ENCODE data around the gene TYW1. TPM values are rescaled to one million over a fixed set of nuclear protein-coding genes. Genes with fewer than 3 reads are reported as not detected.
"Not testable (repeated sequence)": the region's sequence is repeated elsewhere in the genome, so short reads cannot be mapped to it uniquely, and the experiment has no call there.

The TYW1 gene, protein sequence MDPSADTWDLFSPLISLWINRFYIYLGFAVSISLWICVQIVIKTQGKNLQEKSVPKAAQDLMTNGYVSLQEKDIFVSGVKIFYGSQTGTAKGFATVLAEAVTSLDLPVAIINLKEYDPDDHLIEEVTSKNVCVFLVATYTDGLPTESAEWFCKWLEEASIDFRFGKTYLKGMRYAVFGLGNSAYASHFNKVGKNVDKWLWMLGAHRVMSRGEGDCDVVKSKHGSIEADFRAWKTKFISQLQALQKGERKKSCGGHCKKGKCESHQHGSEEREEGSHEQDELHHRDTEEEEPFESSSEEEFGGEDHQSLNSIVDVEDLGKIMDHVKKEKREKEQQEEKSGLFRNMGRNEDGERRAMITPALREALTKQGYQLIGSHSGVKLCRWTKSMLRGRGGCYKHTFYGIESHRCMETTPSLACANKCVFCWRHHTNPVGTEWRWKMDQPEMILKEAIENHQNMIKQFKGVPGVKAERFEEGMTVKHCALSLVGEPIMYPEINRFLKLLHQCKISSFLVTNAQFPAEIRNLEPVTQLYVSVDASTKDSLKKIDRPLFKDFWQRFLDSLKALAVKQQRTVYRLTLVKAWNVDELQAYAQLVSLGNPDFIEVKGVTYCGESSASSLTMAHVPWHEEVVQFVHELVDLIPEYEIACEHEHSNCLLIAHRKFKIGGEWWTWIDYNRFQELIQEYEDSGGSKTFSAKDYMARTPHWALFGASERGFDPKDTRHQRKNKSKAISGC
- polyA plus RNA-seq (2013): 12.5 and 12.6 TPM in 2 replicates

DNA sequence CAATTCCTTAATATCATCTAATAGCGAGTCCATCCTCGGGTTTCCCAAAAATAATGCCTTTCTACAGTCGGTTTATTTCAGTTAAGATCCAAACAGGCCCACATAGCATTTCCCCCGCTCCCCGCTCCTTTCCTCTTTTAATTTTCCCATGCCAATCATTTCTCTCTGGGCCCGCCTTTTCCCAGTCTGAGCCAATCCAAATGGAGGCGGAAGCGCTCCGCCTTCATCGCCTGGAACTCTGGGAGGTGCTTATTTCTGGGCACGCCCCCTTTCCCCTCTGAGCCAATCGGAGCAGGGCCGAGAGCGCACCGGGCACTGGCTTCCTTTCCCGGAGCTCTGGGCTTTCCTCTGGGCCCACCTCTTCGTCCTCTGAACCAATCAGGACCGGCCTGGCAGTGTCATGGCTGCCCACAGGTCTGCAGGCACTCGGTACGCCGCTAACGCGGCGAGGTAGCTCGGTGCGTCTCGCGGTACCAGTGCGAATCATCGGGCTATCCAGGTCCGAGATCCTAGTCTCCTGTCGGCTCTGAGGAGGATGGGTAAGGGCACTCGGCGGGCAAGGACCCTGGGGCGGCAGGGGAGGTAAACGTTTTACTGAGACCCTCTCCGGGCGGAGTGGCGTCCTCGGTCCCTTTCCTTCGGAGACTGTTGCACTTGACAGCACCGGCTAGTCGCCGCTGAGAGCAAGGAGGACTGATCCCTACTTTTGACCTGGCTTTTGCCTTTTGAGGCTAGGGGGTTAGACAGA, at the start of gene TYW1:
TYW1 (plus strand) TSS at position 390 of the 748 bp plus-strand sequence; CDS start at position 536, 146 bp downstream.
- H2BK5ac ChIP-seq (ENCODE audit: low read depth, low read length, poor library complexity); H3K27me3 ChIP-seq (ENCODE audit: insufficient read depth, low read length); H2BK12ac ChIP-seq (ENCODE audit: low read length); H3K4me1 ChIP-seq (ENCODE audit: control insufficient read depth in 1 of 2, insufficient read depth in 2 of 2, low read length in 2 of 2); H3K79me2 ChIP-seq (ENCODE audit: control insufficient read depth, insufficient read depth, low read length, poor library complexity); H2AK5ac ChIP-seq (ENCODE audit: low read length); H3K23ac ChIP-seq (ENCODE audit: low read length); H4K91ac ChIP-seq (ENCODE audit: low read depth, low read length); H3K79me1 ChIP-seq (ENCODE audit: low read length); H3K9me3 ChIP-seq (ENCODE audit: insufficient read depth, low read depth, low read length); H2BK120ac ChIP-seq (ENCODE audit: insufficient read depth, low read length, poor library complexity); H3K4ac ChIP-seq (ENCODE audit: low read depth, low read length): not testable (repeated sequence)
- no CpG with 5 or more reads among the region's 44 CpGs for WGBS (ENCODE audit: extremely low coverage, insufficient coverage, insufficient read length)
- Histone ChIP-seq H3K18ac (ENCODE audit: low read length) (peak within 1 kb of the TSS; percentile 1), H3K27ac (ENCODE audit: low read depth, low read length) (peak within 1 kb of the TSS; percentile 65), H3K9ac (ENCODE audit: low read length) (peak within 1 kb of the TSS; percentile 91), H3K36me3 (ENCODE audit: control insufficient read depth in 1 of 2, insufficient read depth in 2 of 2, low read length in 2 of 2) (peaks cover 11 to 13% of the 10 kb centered on the region in 2 experiments), H4K12ac (ENCODE audit: low read depth, low read length) (peak within 1 kb of the TSS; percentile 12), H4K8ac (ENCODE audit: low read depth, low read length) (peak within 1 kb of the TSS; percentile 41), H3K14ac (ENCODE audit: low read length) (peak within 1 kb of the TSS; percentile 1), H2AFZ (ENCODE audit: insufficient read depth, low read length, poor library complexity) (peak within 1 kb of the TSS; percentile 53), H3K4me3 (ENCODE audit: low read depth, low read length) (peak within 1 kb of the TSS; percentile 82), H3K4me2 (ENCODE audit: low read length) (peak within 1 kb of the TSS; percentile 89)
- DNase-seq: peak; percentile 99

DNA sequence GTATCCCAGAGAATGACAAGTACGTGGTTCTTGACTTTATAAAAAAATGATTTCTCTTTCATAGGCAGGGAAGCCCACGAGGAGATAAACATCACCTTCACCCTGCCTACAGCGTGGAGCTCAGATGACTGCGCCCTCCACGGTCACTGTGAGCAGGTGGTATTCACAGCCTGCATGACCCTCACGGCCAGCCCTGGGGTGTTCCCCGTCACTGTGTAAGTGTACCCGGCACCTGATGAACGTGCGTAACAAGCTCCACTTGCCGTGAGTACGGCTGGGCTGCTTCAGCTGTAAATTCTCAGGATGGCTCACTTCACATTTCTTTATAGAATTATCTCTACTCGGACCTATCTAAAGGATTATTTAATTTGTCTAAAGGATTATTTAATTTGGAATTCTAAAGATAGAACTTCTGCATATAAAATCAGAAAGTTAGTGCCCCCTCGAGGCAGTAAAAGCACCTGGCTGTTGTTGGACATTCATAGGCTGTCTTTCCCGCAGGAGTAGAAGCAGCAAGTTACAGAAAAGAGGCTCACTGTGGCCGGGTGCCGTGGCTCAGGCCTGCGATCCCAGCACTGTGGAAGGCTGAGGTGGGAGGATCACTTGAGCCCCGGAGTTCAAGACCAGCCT, 48.0 kb upstream of the TYW1 start:
- DNase-seq: no peak
- no CpG with 5 or more reads among the region's 19 CpGs for WGBS (ENCODE audit: extremely low coverage, insufficient coverage, insufficient read length)
- no peaks in the 10 kb centered on the region for H3K9me3 ChIP-seq (ENCODE audit: insufficient read depth, low read depth, low read length)
- no peak overlapping the region for H3K14ac ChIP-seq (ENCODE audit: low read length)
- H2AK5ac ChIP-seq (ENCODE audit: low read length): no peak overlapping the region
- H3K27me3 ChIP-seq (ENCODE audit: insufficient read depth, low read length): no peaks in the 10 kb centered on the region
- peaks cover 48% of the 10 kb centered on the region in 2 experiments for H3K36me3 ChIP-seq (ENCODE audit: control insufficient read depth in 1 of 2, insufficient read depth in 2 of 2, low read length in 2 of 2)
- no peak overlapping the region for H3K23ac ChIP-seq (ENCODE audit: low read length)
- peaks cover 7% of the 10 kb centered on the region for H3K79me1 ChIP-seq (ENCODE audit: low read length)
- H3K18ac ChIP-seq (ENCODE audit: low read length): no peak overlapping the region
- H2BK12ac ChIP-seq (ENCODE audit: low read length): no peak overlapping the region
- no peak overlapping the region for H3K27ac ChIP-seq (ENCODE audit: low read depth, low read length)
- H2BK120ac ChIP-seq (ENCODE audit: insufficient read depth, low read length, poor library complexity): no peak overlapping the region
- H2BK5ac ChIP-seq (ENCODE audit: low read depth, low read length, poor library complexity): no peak overlapping the region
- H3K9ac ChIP-seq (ENCODE audit: low read length): no peak overlapping the region
- H3K4me2 ChIP-seq (ENCODE audit: low read length): no peak overlapping the region
- no peaks in the 10 kb centered on the region for H3K79me2 ChIP-seq (ENCODE audit: control insufficient read depth, insufficient read depth, low read length, poor library complexity)
- H3K4me1 ChIP-seq (ENCODE audit: control insufficient read depth in 1 of 2, insufficient read depth in 2 of 2, low read length in 2 of 2): peaks cover 9 to 10% of the 10 kb centered on the region in 2 experiments
- H4K8ac ChIP-seq (ENCODE audit: low read depth, low read length): no peak overlapping the region
- H4K12ac ChIP-seq (ENCODE audit: low read depth, low read length): no peak overlapping the region
- H3K4me3 ChIP-seq (ENCODE audit: low read depth, low read length): no peak overlapping the region
- H3K4ac ChIP-seq (ENCODE audit: low read depth, low read length): no peak overlapping the region
- no peak overlapping the region for H4K91ac ChIP-seq (ENCODE audit: low read depth, low read length)
- no peak overlapping the region for H2AFZ ChIP-seq (ENCODE audit: insufficient read depth, low read length, poor library complexity)

DNA sequence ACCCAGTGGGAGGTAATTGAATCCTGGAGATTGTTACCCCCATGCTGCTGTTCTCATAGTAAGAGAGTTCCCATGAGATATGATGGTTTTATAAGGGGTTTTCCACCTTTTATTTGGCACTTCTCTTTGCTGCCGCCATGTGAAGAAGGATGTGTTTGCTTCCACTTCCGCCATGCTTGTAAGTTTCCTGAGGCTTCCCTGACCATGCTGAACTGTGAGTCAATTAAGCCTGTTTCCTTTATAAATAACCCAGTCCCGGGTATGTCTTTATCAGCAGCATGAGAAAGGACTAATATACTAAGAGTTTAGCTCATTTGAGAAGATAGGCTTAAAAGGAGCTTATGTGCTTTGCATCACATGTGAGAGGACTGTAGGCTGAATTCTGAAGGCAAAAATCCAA, 46.3 kb upstream of the TYW1 start:
- Histone ChIP-seq H3K4ac (ENCODE audit: low read depth, low read length) (no peak overlapping the region), H2AK5ac (ENCODE audit: low read length) (no peak overlapping the region), H3K4me1 (ENCODE audit: control insufficient read depth in 1 of 2, insufficient read depth in 2 of 2, low read length in 2 of 2) (peaks cover 9 to 10% of the 10 kb centered on the region in 2 experiments), H3K36me3 (ENCODE audit: control insufficient read depth in 1 of 2, insufficient read depth in 2 of 2, low read length in 2 of 2) (peaks cover 42 to 53% of the 10 kb centered on the region in 2 experiments), H3K4me2 (ENCODE audit: low read length) (no peak overlapping the region), H3K4me3 (ENCODE audit: low read depth, low read length) (no peak overlapping the region), H3K79me1 (ENCODE audit: low read length) (peaks cover 7% of the 10 kb centered on the region), H2BK120ac (ENCODE audit: insufficient read depth, low read length, poor library complexity) (no peak overlapping the region), H3K9me3 (ENCODE audit: insufficient read depth, low read depth, low read length) (no peaks in the 10 kb centered on the region), H3K9ac (ENCODE audit: low read length) (no peak overlapping the region), H3K79me2 (ENCODE audit: control insufficient read depth, insufficient read depth, low read length, poor library complexity) (no peaks in the 10 kb centered on the region), H3K14ac (ENCODE audit: low read length) (no peak overlapping the region), H2AFZ (ENCODE audit: insufficient read depth, low read length, poor library complexity) (no peak overlapping the region), H4K8ac (ENCODE audit: low read depth, low read length) (no peak overlapping the region), H2BK12ac (ENCODE audit: low read length) (no peak overlapping the region), H2BK5ac (ENCODE audit: low read depth, low read length, poor library complexity) (no peak overlapping the region), H3K18ac (ENCODE audit: low read length) (no peak overlapping the region), H4K91ac (ENCODE audit: low read depth, low read length) (no peak overlapping the region), H3K23ac (ENCODE audit: low read length) (no peak overlapping the region), H3K27me3 (ENCODE audit: insufficient read depth, low read length) (no peaks in the 10 kb centered on the region), H3K27ac (ENCODE audit: low read depth, low read length) (no peak overlapping the region), H4K12ac (ENCODE audit: low read depth, low read length) (no peak overlapping the region)
- no CpG with 5 or more reads among the region's 3 CpGs for WGBS (ENCODE audit: extremely low coverage, insufficient coverage, insufficient read length)
- no peak for DNase-seq

DNA sequence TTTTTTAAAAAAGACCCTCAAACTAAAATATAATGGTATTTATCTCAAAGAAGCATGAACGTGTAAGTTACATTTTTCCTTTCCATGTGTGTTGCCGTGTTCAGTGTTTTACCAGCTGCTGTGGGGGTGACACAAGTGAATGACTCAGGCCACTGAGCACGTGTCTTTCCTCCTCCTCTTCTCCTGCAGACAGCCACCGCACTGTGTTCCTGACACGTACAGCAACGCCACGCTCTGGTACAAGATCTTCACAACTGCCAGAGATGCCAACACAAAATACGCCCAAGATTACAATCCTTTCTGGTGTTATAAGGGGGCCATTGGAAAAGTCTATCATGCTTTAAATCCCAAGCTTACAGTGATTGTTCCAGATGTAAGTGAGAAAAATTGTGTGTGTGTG, 45.9 kb upstream of the TYW1 start:
- Histone ChIP-seq H4K8ac (ENCODE audit: low read depth, low read length) (no peak overlapping the region), H2AFZ (ENCODE audit: insufficient read depth, low read length, poor library complexity) (no peak overlapping the region), H3K4me1 (ENCODE audit: control insufficient read depth in 1 of 2, insufficient read depth in 2 of 2, low read length in 2 of 2) (peaks cover 9 to 10% of the 10 kb centered on the region in 2 experiments), H3K9me3 (ENCODE audit: insufficient read depth, low read depth, low read length) (no peaks in the 10 kb centered on the region), H3K36me3 (ENCODE audit: control insufficient read depth in 1 of 2, insufficient read depth in 2 of 2, low read length in 2 of 2) (peaks cover 40 to 55% of the 10 kb centered on the region in 2 experiments), H2BK12ac (ENCODE audit: low read length) (no peak overlapping the region), H3K23ac (ENCODE audit: low read length) (no peak overlapping the region), H3K4me2 (ENCODE audit: low read length) (no peak overlapping the region), H2AK5ac (ENCODE audit: low read length) (no peak overlapping the region), H4K12ac (ENCODE audit: low read depth, low read length) (no peak overlapping the region), H3K9ac (ENCODE audit: low read length) (no peak overlapping the region), H2BK5ac (ENCODE audit: low read depth, low read length, poor library complexity) (no peak overlapping the region), H3K27me3 (ENCODE audit: insufficient read depth, low read length) (no peaks in the 10 kb centered on the region), H3K18ac (ENCODE audit: low read length) (no peak overlapping the region), H3K79me2 (ENCODE audit: control insufficient read depth, insufficient read depth, low read length, poor library complexity) (no peaks in the 10 kb centered on the region), H2BK120ac (ENCODE audit: insufficient read depth, low read length, poor library complexity) (no peak overlapping the region), H3K14ac (ENCODE audit: low read length) (no peak overlapping the region), H4K91ac (ENCODE audit: low read depth, low read length) (no peak overlapping the region), H3K4me3 (ENCODE audit: low read depth, low read length) (no peak overlapping the region), H3K79me1 (ENCODE audit: low read length) (peaks cover 7% of the 10 kb centered on the region), H3K4ac (ENCODE audit: low read depth, low read length) (no peak overlapping the region), H3K27ac (ENCODE audit: low read depth, low read length) (no peak overlapping the region)
- no CpG with 5 or more reads among the region's 8 CpGs for WGBS (ENCODE audit: extremely low coverage, insufficient coverage, insufficient read length)
- no peak for DNase-seq

Measured in trophoblast cell (in vitro differentiated cells and primary cell).